HG02943 (cell line): ENCODE measurements around the gene MAOB.
"Not testable (repeated sequence)": the region's sequence is repeated elsewhere in the genome, so short reads cannot be mapped to it uniquely, and the experiment has no call there.

ENCODE experiments used
- ATAC-seq: cut with Tn5 transposase; IDR thresholded peaks from one replicate; pipeline ENCODE4 v1.9.1; 2021; ENCODE audit warnings: mild to moderate bottlenecking, low read depth, moderate library complexity; ENCODE audit not compliant: unreplicated experiment

The MAOB gene

GRCh38 chrX:43882294-43882681 is at the start of gene MAOB:
Gene MAOB, minus strand, starts transcription at chrX:43882450. Its CDS starts 151 bp downstream, at chrX:43882299.
- ATAC-seq: no peak

- not testable (repeated sequence) for ATAC-seq
Measured at GRCh38 chrX:43922032-43922431, 39.8 kb upstream of the MAOB start.

DNA sequence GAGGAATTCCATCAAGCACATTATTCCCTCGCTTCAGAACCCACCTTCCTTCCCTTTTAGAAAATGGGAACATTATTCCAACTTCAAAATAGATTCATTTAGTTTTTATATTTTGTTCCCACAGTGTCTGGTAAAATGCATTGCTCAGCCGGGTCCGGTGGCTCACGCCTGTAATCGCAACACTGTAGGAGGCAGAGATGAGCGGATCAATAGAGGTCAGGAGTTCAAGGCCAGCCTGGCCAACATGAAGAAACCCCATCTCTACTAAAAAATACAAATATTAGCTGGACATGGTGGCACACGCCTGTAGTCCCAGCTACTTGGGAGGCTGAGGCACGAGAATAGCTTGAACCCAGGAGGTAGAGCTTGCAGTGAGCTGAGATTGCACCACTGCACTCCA is 28.5 kb upstream of the MAOB start:
- not testable (repeated sequence) for ATAC-seq

DNA sequence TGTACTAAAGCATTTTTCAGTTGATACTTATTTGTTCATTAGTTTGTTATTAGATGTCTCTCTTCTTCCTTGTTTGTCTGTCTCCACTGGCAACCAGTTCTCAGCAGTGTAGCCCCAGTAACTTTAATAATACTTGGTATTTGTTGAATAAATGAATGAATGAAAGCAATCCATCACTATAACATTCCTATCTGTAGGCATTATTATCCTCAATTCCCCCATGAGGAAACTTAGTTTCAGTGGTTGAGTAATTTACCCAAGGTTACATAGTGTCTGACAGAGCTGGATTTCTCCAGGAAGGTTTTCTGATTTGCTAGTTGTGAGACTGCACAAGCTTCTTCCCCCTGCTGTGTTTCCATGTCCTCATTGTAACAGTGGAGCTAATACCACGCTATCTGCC is 27.8 kb upstream of the MAOB start:
- ATAC-seq: no peak

DNA sequence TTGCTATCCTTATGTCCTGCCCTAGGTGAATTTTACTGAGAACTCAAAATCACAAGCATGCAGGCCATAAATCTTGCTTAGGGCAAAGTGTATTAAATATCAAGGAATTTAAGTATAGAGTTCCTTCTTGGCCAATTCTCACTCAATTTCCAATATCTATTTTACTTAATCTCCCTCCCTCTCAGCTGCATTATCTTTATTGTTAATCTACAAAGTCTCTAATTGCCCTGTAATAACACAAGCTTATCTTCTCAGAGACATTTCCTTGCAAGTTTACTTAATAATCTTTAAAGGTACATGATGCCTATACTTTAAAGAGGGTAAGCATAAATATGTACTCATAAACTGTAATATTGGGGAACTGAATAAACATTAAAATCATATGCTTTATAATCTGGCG is 26.9 kb upstream of the MAOB start:
- no peak for ATAC-seq

DNA sequence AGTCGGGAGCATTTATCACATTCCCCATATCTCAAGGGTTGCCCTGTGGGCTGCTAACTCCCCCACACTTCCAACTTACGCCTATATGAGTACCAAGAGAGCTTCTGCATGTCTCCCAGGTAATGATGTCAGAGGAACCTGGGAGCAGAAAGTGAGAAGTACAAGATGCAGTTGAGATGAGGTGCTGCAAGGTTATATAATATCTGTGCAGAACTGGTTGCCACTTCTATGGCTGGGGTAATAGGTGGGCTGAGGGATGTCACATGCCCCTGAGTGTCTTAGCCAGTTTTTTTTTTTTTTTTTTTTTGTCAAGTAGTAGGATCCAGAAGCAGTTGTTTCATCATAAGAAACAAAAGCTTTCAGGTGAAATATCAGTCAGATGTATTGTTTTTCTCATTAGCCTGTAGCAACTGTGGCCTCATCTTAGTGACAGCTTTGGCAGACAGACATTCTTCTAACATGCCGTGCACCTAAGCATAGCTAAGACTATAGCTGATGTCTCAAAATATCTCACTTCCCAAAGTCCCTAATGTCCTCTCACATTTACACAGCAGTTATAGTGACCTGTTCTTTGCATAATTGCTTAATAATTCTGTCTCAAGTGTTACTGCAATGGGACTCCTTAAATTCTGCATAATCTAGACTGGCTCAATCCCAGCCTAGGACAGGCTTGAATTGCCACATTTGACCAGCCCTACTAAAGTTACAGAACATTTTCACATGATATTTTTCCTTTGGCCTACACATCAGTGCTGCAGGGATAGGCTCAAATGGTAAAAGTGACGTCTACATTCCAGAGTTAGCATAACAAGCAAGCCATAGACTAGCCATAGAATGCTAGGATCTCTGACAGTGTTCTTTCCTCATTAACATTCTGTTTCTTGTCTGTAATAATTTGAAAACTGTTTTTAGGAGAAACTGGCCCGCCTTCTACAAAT is 17.9 kb upstream of the MAOB start:
- no peak for ATAC-seq

GRCh38 chrX:43898406-43899035 is 16.3 kb upstream of the MAOB start:
- no peak for ATAC-seq

DNA sequence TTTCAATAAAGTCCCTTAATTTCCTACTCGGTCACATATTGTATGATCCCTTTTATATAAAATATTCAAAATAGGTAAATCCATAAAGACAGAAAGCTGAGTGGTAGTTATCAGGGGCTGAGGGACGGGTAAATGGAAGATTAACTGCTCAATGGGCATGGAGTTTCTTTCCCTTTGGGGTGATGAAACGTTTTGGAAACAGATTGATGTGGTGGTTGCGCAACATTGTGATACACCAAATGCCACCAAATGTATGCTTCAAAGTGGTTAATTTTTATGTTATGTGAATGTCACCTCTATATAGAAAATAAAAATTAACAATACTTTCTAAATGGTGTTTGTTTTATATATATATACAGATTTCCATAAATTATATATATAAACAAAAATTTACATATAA is 15.0 kb upstream of the MAOB start:
- ATAC-seq: no peak

DNA sequence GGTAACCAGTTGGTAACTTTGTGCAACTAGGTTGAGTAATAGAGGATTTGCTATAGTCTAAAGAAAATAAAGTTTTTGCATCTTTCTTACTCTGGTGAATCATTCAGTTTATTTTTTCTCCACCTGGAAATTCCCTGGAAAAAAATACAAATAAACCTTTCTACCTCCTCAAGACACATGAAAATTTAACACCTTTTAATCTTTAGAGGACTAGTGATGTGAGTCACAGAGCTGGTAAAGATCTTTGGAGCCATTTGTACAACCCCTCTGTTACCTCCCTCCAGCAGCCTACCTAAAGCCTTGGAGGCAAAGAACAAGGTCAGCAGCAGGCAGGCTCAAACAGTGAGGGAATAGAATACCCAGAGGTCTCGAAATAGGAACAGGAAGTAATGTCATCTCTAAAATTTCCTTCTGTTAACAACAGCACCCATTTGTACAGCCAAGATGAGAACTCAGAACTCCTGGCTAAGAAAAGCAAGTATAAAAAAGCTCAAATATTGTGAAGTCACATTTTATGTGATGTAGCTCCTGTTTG is 10.2 kb upstream of the MAOB start:
- ATAC-seq: no peak

DNA sequence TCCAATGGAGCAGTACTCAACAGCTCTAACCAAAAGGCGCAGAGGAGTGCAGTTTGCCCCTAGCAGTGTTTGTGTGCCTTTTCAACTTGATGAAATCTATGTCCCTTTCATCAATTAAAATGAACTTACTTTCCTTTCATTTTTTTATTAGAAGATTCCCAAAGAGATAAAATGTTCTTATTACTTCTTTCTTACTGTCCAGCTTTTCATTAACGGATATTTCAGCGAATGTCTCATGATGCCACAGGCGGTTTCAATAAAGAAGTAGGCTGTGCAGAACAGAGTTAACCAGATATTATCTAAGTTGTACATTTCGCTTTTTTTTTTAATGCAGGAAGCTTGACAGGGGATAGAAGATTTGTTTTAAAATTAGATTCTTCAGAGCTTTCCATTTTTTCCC is 3.4 kb upstream of the MAOB start:
- no peak for ATAC-seq

DNA sequence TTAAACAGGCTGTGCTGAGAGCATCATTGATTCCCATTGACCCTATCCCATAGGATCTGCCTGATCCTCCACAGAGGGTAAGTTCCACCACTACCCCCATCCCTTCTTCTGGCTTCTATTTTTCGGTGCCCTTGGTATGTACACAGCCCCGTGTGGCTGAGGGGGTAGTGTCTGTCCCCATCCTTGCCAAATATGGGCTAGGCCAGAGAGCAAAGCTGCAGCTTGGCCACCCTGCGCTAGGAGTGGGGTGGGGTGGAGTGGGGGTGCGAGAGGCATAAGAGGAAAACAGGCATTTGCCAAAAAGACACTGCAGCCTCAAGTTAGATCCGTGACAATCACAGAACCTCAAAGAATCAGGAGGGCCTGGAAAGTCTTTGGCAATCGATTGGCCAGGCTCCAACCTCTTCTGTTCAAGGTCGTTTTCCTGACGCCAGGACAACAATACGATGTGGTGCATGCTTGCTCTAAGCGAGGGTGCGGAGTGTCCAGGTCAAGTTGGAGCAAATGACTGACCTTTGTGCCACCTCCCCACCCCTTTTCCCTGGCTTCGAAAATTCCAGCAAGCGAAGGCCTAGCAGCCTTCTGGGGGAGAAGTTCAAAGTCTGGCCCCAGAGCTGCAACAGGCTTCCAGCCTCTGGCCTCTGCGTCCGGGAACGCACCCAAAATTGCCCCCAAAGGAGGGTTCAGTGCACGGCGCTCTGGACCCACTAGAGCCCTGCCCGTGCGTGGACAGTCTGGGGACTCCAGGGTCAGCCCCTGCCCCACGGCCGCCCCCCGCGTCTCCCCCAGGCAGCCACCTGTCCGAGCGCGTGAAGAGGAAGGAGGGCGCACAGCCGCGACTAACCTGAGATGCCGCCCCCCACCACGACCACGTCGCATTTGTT is 598 bp downstream of the MAOB start:
- ATAC-seq: no peak

GRCh38 chrX:43880425-43880824 is 1.8 kb downstream of the MAOB start:
- ATAC-seq: no peak

DNA sequence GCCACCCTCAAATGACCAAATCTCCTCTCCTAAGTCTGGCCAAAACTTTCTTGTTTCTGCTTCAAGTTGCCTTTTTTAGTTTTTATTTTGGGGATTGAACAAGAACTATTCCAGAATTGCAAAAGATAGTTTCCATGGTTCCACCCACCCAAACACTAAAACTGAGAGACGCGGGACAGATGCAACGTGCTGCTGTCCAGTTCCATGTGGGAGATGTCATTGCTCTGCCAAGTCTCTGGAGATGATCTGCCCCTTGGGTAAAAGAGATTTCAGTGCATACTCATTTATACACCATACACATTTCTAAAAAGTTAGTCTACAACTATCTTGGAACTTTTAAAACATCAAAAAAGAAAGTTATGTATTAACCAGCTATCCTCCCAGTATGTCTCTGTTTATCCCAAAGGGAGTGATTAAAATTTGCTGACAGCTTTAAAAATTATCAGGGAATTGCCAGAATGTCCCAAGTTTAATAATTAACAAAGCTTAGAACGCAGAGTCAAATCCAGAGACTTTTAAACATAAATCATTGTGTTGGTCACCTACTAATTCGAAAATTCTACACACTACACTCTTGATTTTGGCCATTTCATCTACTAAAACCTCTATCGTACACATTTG is 3.2 kb downstream of the MAOB start:
- no peak for ATAC-seq

- no peak for ATAC-seq
Measured at GRCh38 chrX:43876680-43877079, 5.6 kb downstream of the MAOB start.

DNA sequence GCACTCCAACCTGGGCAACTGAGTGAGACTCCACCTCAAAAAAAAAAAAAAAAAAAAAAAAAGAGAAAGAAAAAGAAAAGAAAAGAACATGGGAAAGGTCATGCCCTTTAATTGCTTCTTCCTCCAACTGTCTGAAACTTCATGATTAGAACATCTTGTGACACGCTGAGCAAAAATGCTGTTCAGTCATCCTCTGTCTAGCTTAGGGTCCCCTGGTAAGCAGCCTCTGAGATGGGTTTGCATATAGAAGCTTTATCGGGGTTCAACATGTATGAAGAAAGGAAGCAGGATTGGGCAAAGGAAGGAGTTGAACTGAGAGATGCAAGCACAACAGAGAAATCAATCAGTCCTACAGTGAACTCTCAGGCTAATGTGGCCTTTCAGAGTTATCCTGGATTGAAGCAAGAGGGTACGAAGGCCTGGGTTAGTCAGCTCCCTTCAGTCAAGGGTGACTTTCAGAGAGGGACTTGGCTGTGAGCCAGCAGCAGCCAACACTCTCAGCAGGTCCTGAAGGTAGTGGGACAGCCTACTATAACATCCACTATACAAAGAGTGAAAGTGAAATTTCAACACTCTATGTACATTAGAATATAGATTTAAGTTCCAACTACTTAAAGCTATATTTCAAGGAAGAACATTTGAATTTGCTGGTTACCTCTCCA is 11.4 kb downstream of the MAOB start:
- ATAC-seq: no peak

DNA sequence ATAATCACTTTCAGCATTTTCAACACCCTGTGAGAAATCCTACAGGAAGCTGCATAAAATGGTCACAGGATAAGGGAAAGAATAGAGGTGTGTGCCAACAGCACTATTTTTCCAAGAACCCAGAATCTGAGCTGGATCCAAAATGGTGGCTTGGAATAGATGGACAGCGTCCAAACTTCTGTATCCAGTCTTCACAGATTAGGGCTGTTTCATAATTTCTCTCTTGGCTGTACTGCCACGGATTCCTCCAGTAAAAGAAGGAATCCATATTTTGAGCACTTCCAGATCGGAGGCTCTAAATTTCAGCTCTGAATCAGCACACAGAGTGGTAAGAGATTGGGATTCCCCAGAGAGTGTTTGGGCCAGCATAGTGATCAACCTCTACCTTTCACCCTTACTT is 12.2 kb downstream of the MAOB start:
- ATAC-seq: no peak

DNA sequence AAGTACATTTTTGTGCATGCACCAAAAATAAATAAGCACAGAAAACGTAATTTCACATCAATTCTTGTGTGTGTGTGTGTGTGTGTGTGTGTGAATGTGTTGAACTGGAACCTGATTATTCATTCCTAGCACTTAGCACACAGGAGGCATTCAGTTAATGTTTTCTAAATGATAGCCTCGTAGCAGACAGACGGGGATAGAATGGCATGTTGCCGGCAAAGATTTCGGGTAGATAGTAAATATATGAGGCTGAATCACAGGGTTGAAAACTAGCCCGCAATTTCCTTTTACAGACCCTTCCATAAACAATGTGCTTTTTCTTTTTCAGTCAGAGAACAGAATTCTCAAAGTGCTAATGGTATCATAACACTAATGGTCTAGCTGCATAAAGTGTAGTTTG is 13.5 kb downstream of the MAOB start:
- no peak for ATAC-seq

GRCh38 chrX:43866423-43866822 is 15.8 kb downstream of the MAOB start:
- no peak for ATAC-seq

- no peak for ATAC-seq
Measured at GRCh38 chrX:43865791-43866190, 16.5 kb downstream of the MAOB start.

DNA sequence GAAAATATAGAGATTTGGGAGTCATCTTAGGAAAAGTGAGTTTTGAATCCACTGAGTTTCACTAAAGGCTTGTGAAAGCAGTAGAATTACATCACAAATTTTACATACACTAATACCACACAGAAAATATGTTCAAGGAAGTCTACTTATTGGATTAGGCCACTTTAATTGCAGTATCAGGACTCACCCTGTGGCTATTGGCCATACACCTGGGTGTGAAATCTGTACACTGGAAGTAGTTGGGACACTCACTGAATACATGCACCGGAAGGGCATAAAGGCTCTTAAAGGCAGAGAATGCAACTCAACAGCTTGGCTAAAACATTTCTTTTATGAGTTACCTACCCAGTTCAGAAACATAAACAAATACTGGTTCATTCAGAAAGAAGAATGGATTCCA is 19.8 kb downstream of the MAOB start:
- ATAC-seq: no peak
